NCI-H2196 treated with DMSO at 0.1 percent for 48 hours (cell line): ENCODE data around the gene ITIH4.

ENCODE experiments used
- DNase-seq: peaks from one replicate; lab custom pipeline; 2025; ENCODE audit not compliant: unreplicated experiment; lab: John Stamatoyannopoulos, UW

Gene ITIH4

GRCh38 chr3:52830535-52831258, at the start of gene ITIH4:
TSS of gene ITIH4 (minus strand) at chr3:52830672. CDS start at chr3:52830642, 30 bp downstream.
- no peak for DNase-seq

GRCh38 chr3:52880047-52880446, 49.6 kb upstream of the ITIH4 start:
- DNase-seq = no peak

GRCh38 chr3:52879581-52879980, 49.1 kb upstream of the ITIH4 start:
- DNase-seq = no peak

GRCh38 chr3:52879090-52879489, 48.6 kb upstream of the ITIH4 start:
- DNase-seq = no peak

GRCh38 chr3:52877085-52877484, 46.6 kb upstream of the ITIH4 start:
- no peak for DNase-seq

- DNase-seq = no peak
Observed at GRCh38 chr3:52874864-52875587, 44.6 kb upstream of the ITIH4 start.

- no peak for DNase-seq
Observed at GRCh38 chr3:52874160-52874701, 43.8 kb upstream of the ITIH4 start.

GRCh38 chr3:52873433-52874159, 43.1 kb upstream of the ITIH4 start:
- DNase-seq = no peak

GRCh38 chr3:52872245-52872644, 41.8 kb upstream of the ITIH4 start:
- DNase-seq = no peak

GRCh38 chr3:52871761-52872160, 41.3 kb upstream of the ITIH4 start:
- no peak for DNase-seq

- DNase-seq = no peak
Observed at GRCh38 chr3:52870471-52870870, 40.0 kb upstream of the ITIH4 start.

- no peak for DNase-seq
Observed at GRCh38 chr3:52866427-52866826, 36.0 kb upstream of the ITIH4 start.

- no peak for DNase-seq
Observed at GRCh38 chr3:52865994-52866393, 35.5 kb upstream of the ITIH4 start.

- no peak for DNase-seq
Observed at GRCh38 chr3:52860424-52860768, 29.9 kb upstream of the ITIH4 start.

- DNase-seq = no peak
Observed at GRCh38 chr3:52859686-52860423, 29.4 kb upstream of the ITIH4 start.

- no peak for DNase-seq
Observed at GRCh38 chr3:52857864-52858263, 27.4 kb upstream of the ITIH4 start.

- no peak for DNase-seq
Observed at GRCh38 chr3:52857133-52857532, 26.7 kb upstream of the ITIH4 start.

GRCh38 chr3:52856666-52857065, 26.2 kb upstream of the ITIH4 start:
- DNase-seq = no peak

GRCh38 chr3:52854013-52854412, 23.5 kb upstream of the ITIH4 start:
- no peak for DNase-seq

GRCh38 chr3:52852419-52852818, 21.9 kb upstream of the ITIH4 start:
- no peak for DNase-seq

- DNase-seq = no peak
Observed at GRCh38 chr3:52851348-52851747, 20.9 kb upstream of the ITIH4 start.
